GM23338 (cell line): ENCODE results near the gene UBASH3A. TPM values are rescaled to one million over a fixed set of nuclear protein-coding genes. Genes with fewer than 3 reads are reported as not detected.

Experiments used
- ATAC-seq: fragments of 200-7000 bp; cut with Tn5 transposase; 3 replicates; pipeline ENCODE4 v1.9.1; 2020
- DNase-seq: peaks from one replicate; pipeline ENCODE4 v3.0.0-alpha.2; 2015; ENCODE audit warnings: low spot score
- H2AFZ ChIP-seq: fragments of 200-600 bp; sonication (generic); 2 replicates; pipeline ENCODE4 v1.8.0; 2016; ENCODE audit warnings: antibody characterized with exemption, mild to moderate bottlenecking, moderate library complexity
- H3F3A ChIP-seq: fragments of 200-600 bp; sonication (generic); replicated peaks from 2 replicates; pipeline ENCODE4 v1.8.0; 2017; ENCODE audit warnings: antibody characterized with exemption, mixed run types, low read depth
- H3K27ac ChIP-seq: fragments of 200-600 bp; sonication (generic); 2 replicates; pipeline ENCODE4 v1.6.1; 2016; ENCODE audit warnings: low read depth
- H3K27me3 ChIP-seq: fragments of 200-600 bp; sonication (generic); 2 replicates; pipeline ENCODE4 v1.8.0; 2016; ENCODE audit warnings: mild to moderate bottlenecking, mixed run types, moderate library complexity; ENCODE audit not compliant: insufficient read depth
- H3K36me3 ChIP-seq: fragments of 200-600 bp; sonication (generic); 2 replicates; pipeline ENCODE4 v1.8.0; 2016; ENCODE audit warnings: mild to moderate bottlenecking; ENCODE audit not compliant: insufficient read depth
- H3K4me1 ChIP-seq: fragments of 200-600 bp; sonication (generic); 2 replicates; pipeline ENCODE4 v1.8.0; 2016; ENCODE audit warnings: mild to moderate bottlenecking, moderate library complexity; ENCODE audit not compliant: insufficient read depth
- H3K4me2 ChIP-seq: fragments of 200-600 bp; sonication (generic); 2 replicates; pipeline ENCODE4 v1.7.1; 2017; ENCODE audit warnings: mixed run types
- H3K4me3 ChIP-seq: fragments of 200-600 bp; sonication (generic); 2 replicates; pipeline ENCODE4 v1.6.1; 2016; ENCODE audit warnings: mixed run types
- H3K79me2 ChIP-seq: fragments of 200-600 bp; sonication (generic); replicated peaks from 2 replicates; pipeline ENCODE4 v1.8.0; 2017; ENCODE audit warnings: mild to moderate bottlenecking; ENCODE audit not compliant: insufficient read depth
- H3K9me2 ChIP-seq: fragments of 200-600 bp; sonication (generic); 2 replicates; pipeline ENCODE4 v1.8.0; 2017; ENCODE audit not compliant: insufficient read depth
- H4K20me1 ChIP-seq: fragments of 200-600 bp; sonication (generic); replicated peaks from 2 replicates; pipeline ENCODE4 v1.8.0; 2017; ENCODE audit warnings: mild to moderate bottlenecking; ENCODE audit not compliant: insufficient read depth
- H3K27ac Mint-ChIP-seq: 2 replicates; pipeline ENCODE4 v1.8.0; 2020; ENCODE audit warnings: inconsistent platforms, mild to moderate bottlenecking, moderate library complexity, mixed read lengths
- H3K27me3 Mint-ChIP-seq: 3 replicates; pipeline ENCODE4 v1.8.0; 2022; ENCODE audit warnings: low read depth, mild to moderate bottlenecking, moderate library complexity, mixed read lengths, inconsistent platforms; ENCODE audit not compliant: insufficient read depth, poor library complexity
- H3K36me3 Mint-ChIP-seq: 3 replicates; pipeline ENCODE4 v1.8.0; 2021; ENCODE audit warnings: low read depth, mild to moderate bottlenecking, inconsistent platforms, moderate library complexity, mixed read lengths
- H3K4me1 Mint-ChIP-seq: 3 replicates; pipeline ENCODE4 v1.8.0; 2020; ENCODE audit warnings: mild to moderate bottlenecking, inconsistent platforms, mixed read lengths
- H3K4me3 Mint-ChIP-seq: 3 replicates; pipeline ENCODE4 v1.8.0; 2021; ENCODE audit warnings: moderate library complexity, mild to moderate bottlenecking, inconsistent platforms, mixed read lengths
- H3K9me3 Mint-ChIP-seq: 3 replicates; pipeline ENCODE4 v1.8.0; 2020; ENCODE audit warnings: moderate library complexity, mild to moderate bottlenecking, inconsistent platforms, mixed read lengths
- CREB1 ChIP-seq: fragments of 250-450 bp; sonication (Bioruptor Pico); IDR thresholded peaks from 2 replicates; pipeline ENCODE4 v1.5.0; 2020; ENCODE audit warnings: low read depth, mild to moderate bottlenecking, moderate library complexity
- ETS1 ChIP-seq: IDR thresholded peaks from 2 replicates; pipeline ENCODE4 v1.6.1; 2016; ENCODE audit warnings: antibody characterized with exemption
- EZH2 ChIP-seq: fragments of 200-600 bp; sonication (generic); IDR thresholded peaks from one replicate; pipeline ENCODE4 v1.8.0; 2017; ENCODE audit warnings: antibody characterized with exemption, mild to moderate bottlenecking, low read depth; ENCODE audit not compliant: unreplicated experiment
- EZH2phosphoT487 ChIP-seq: fragments of 200-600 bp; sonication (generic); IDR thresholded peaks from one replicate; pipeline ENCODE4 v1.8.1; 2018; ENCODE audit warnings: antibody characterized with exemption; ENCODE audit not compliant: unreplicated experiment
- JUNB ChIP-seq: IDR thresholded peaks from one replicate; pipeline ENCODE4 v1.6.1; 2016; ENCODE audit warnings: antibody characterized with exemption; ENCODE audit not compliant: unreplicated experiment
- POLR2AphosphoS5 ChIP-seq: IDR thresholded peaks from 2 replicates; pipeline ENCODE4 v1.6.1; 2016; ENCODE audit warnings: antibody characterized with exemption, low read depth
- REST ChIP-seq: IDR thresholded peaks from one replicate; pipeline ENCODE4 v1.6.1; 2018; ENCODE audit warnings: antibody characterized with exemption; ENCODE audit not compliant: unreplicated experiment
- STAT1 ChIP-seq: IDR thresholded peaks from one replicate; pipeline ENCODE4 v1.6.1; 2016; ENCODE audit warnings: antibody characterized with exemption; ENCODE audit not compliant: unreplicated experiment
- ZNF114 ChIP-seq: fragments of 250-450 bp; sonication (Bioruptor Pico); IDR thresholded peaks from 2 replicates; pipeline ENCODE4 v1.5.0; 2020; ENCODE audit warnings: mild to moderate bottlenecking, moderate library complexity
- ZNF331 ChIP-seq: fragments of 250-450 bp; sonication (Bioruptor Pico); IDR thresholded peaks from 2 replicates; pipeline ENCODE4 v1.5.0; 2020; ENCODE audit warnings: low read depth, mild to moderate bottlenecking, moderate library complexity
- ZNF462 ChIP-seq: fragments of 250-450 bp; sonication (Bioruptor Pico); IDR thresholded peaks from 2 replicates; pipeline ENCODE4 v1.5.0; 2020; ENCODE audit warnings: mild to moderate bottlenecking, moderate library complexity
- polyA plus RNA-seq: library from polyadenylated mRNA; unstranded; fragments of >200 nt; fragmentation: Nextera tagmentation; extraction: Ambion mirVana; gene quantifications from 2 replicates; pipeline ENCODE4 v1.2.1, GENCODE V29; 2016
- total RNA-seq: library from RNA; depleted of rRNA; stranded (reverse); fragments of >200 nt; shearing (Covaris generic); gene quantifications from 2 replicates; pipeline ENCODE4 v1.2.3, GENCODE V29; 2014

UBASH3A gene
- total and polyA plus RNA-seq, 2 experiments from 2014 or later: not detected

- no peaks in the 10 kb centered on the region for H3K4me1 ChIP-seq
- H3K4me3 ChIP-seq: no peak overlapping the region
- no peak for DNase-seq
- no peaks in the 10 kb centered on the region for H3K36me3 ChIP-seq
- Mint-ChIP-seq H3K36me3 (no peaks in the 10 kb centered on the region), H3K9me3 (no peaks in the 10 kb centered on the region), H3K27me3 (peaks cover 8% of the 10 kb centered on the region), H3K4me1 (peaks cover 8% of the 10 kb centered on the region), H3K4me3 (no peak overlapping the region), H3K27ac (no peak overlapping the region)
- no peak overlapping the region for H3K4me2 ChIP-seq
- H3K9me2 ChIP-seq: peaks cover 19% of the 10 kb centered on the region; the same call in 1 of the 2 replicates
- no peak overlapping the region for H2AFZ ChIP-seq
- H3K79me2 ChIP-seq: no peaks in the 10 kb centered on the region
- H3K27me3 ChIP-seq: no peaks in the 10 kb centered on the region
- no peak for ATAC-seq
- H3K27ac ChIP-seq: no peak overlapping the region
- H3F3A ChIP-seq: no peaks in the 10 kb centered on the region
- TF ChIP-seq EZH2phosphoT487 (no peak), POLR2AphosphoS5 (no peak), ZNF331 (CRISPR knock-in tag) (no peak), EZH2 (no peak), STAT1 (no peak), CREB1 (CRISPR knock-in tag) (no peak)
- no peaks in the 10 kb centered on the region for H4K20me1 ChIP-seq
Measured at GRCh38 chr21:42489006-42489563, 85.4 kb downstream of the UBASH3A start.

GRCh38 chr21:42489991-42490390 is 86.3 kb downstream of the UBASH3A start:
- H4K20me1 ChIP-seq: no peaks in the 10 kb centered on the region
- no peak overlapping the region for H2AFZ ChIP-seq
- ATAC-seq: no peak
- no peak overlapping the region for H3K27ac ChIP-seq
- H3F3A ChIP-seq: no peaks in the 10 kb centered on the region
- Mint-ChIP-seq H3K4me1 (peaks cover 8% of the 10 kb centered on the region), H3K9me3 (no peaks in the 10 kb centered on the region), H3K36me3 (no peaks in the 10 kb centered on the region), H3K4me3 (no peak overlapping the region), H3K27ac (no peak overlapping the region), H3K27me3 (peaks cover 8% of the 10 kb centered on the region)
- DNase-seq: no peak
- H3K79me2 ChIP-seq: no peaks in the 10 kb centered on the region
- no peaks in the 10 kb centered on the region for H3K27me3 ChIP-seq
- H3K9me2 ChIP-seq: peaks cover 19% of the 10 kb centered on the region; the same call in 1 of the 2 replicates
- no peaks in the 10 kb centered on the region for H3K36me3 ChIP-seq
- H3K4me3 ChIP-seq: no peak overlapping the region
- H3K4me2 ChIP-seq: no peak overlapping the region
- no peaks in the 10 kb centered on the region for H3K4me1 ChIP-seq
- TF ChIP-seq EZH2 (no peak), JUNB (no peak), REST (no peak), CREB1 (CRISPR knock-in tag) (no peak), POLR2AphosphoS5 (no peak), ZNF462 (CRISPR knock-in tag) (no peak), ZNF114 (CRISPR knock-in tag) (no peak), STAT1 (no peak), ETS1 (no peak)
